ENCODE data around the gene ESPN. TPM values are rescaled to one million over a fixed set of nuclear protein-coding genes. Genes with fewer than 3 reads are reported as not detected.
"Not testable (repeated sequence)": the region's sequence is repeated elsewhere in the genome, so short reads cannot be mapped to it uniquely, and the experiment has no call there.

The ESPN gene
- polyA plus RNA-seq, 1 experiment = not detected

DNA sequence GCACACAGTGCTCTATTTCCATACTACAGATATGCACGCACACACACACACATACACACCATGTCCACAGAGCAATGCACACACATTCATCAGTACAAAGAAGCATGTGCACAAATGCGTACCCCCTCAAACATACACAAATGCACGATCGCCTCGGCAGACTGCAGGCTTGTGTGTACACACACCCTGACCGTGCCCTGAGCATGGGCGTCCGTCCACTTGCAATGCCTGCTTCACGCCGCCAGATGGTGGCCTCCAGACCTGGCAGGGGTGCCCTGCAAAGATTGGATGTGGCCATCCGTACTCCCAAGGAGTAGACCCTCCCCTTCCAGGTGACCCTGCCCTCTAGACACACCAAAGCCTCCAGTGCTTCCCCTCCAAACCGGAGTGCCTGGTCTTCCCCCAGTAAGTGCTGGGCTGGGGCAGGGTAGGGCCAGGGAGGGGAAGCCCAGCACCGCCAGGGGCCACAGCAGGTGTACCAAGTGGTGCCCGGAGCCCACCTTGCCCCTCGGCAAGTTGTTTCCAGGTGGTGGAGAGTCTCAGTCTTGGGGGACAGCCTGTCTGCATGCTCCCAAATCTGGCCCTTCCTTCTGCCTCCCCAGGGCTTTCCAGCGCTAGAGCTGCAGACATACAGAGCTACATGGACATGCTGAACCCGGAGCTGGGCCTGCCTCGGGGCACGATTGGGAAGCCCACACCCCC lies 20.6 kb downstream of the ESPN start:
- ChIA-PET POLR2A (no interaction called here), CTCF (interaction anchor here (0.6 to 1.4 kb wide), 2 partner anchors 7 to 22 kb away, joined by 3 to 4 read pairs; no protein-coding TSS in a partner anchor)
- H3K9me3 ChIP-seq (ENCODE audit: control insufficient read depth, insufficient read depth, low read length) = peaks cover 6% of the 10 kb centered on the region; the same call in 1 of the 2 replicates
- H3K27ac ChIP-seq (ENCODE audit: low read depth, low read length) = no peak overlapping the region
- H3K4me3 ChIP-seq (ENCODE audit: low read depth, low read length) = no peak overlapping the region
- H3K27me3 ChIP-seq (ENCODE audit: control insufficient read depth, insufficient read depth, low read length) = peaks cover 61% of the 10 kb centered on the region
- no peak for DNase-seq (ENCODE audit: low read depth, low spot score)
- TF ChIP-seq, protein P1, sequence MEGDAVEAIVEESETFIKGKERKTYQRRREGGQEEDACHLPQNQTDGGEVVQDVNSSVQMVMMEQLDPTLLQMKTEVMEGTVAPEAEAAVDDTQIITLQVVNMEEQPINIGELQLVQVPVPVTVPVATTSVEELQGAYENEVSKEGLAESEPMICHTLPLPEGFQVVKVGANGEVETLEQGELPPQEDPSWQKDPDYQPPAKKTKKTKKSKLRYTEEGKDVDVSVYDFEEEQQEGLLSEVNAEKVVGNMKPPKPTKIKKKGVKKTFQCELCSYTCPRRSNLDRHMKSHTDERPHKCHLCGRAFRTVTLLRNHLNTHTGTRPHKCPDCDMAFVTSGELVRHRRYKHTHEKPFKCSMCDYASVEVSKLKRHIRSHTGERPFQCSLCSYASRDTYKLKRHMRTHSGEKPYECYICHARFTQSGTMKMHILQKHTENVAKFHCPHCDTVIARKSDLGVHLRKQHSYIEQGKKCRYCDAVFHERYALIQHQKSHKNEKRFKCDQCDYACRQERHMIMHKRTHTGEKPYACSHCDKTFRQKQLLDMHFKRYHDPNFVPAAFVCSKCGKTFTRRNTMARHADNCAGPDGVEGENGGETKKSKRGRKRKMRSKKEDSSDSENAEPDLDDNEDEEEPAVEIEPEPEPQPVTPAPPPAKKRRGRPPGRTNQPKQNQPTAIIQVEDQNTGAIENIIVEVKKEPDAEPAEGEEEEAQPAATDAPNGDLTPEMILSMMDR (IDR thresholded peaks at IDR 0.05; ENCODE audit: low read depth, low read length) = peak; percentile 64

DNA sequence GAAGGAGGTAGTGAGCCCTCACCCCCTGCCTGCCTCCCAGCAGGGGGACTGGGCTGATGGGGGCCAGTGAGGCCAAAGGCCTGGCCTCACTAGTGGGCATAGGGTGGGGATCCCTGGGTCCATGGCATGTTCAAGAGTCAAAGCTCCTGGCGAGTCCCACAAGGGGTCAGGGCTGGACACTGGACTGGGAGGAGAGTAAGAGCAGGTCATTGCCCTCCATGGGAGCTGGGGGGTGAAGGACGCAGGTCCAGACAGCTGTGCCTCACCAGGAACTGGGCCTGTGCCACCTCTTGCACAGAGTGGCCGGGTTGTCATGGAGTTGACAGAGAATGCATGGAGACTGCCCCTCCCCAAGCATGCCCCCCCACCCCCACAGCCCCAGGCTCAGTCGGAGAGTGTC lies 21.4 kb downstream of the ESPN start:
- H3K27ac ChIP-seq (ENCODE audit: low read depth, low read length); H3K9me3 ChIP-seq (ENCODE audit: control insufficient read depth, insufficient read depth, low read length); H3K4me3 ChIP-seq (ENCODE audit: low read depth, low read length); DNase-seq (ENCODE audit: low read depth, low spot score); POLR2A ChIA-PET: not testable (repeated sequence)
- peaks cover 66% of the 10 kb centered on the region for H3K27me3 ChIP-seq (ENCODE audit: control insufficient read depth, insufficient read depth, low read length)
- CTCF ChIA-PET = interaction anchor here (0.6 to 1.4 kb wide), 3 partner anchors 8 to 45 kb away, joined by 3 to 4 read pairs (median 3); no protein-coding TSS in a partner anchor

DNA sequence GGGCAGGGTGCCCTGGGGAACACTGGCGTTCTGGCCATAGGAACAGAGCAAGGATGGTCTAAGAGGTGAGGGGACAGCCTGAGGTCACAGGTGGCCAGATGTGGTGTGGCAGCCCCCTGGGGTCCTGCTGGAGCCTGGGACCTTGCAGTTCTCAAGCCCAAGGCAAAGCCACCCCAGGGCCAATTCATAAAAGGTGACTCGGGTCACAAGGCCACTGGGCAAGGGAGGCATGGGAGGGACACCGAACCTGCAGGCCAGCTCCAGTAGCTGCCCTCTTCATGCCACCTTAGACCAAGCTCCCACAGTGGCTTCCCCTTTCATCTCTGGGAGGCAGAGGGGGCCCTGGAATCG lies 22.1 kb downstream of the ESPN start:
- POLR2A ChIA-PET = no interaction called here
- no peak for DNase-seq (ENCODE audit: low read depth, low spot score)
- no peak overlapping the region for H3K27ac ChIP-seq (ENCODE audit: low read depth, low read length)
- H3K4me3 ChIP-seq (ENCODE audit: low read depth, low read length) = no peak overlapping the region
- peaks cover 66% of the 10 kb centered on the region for H3K27me3 ChIP-seq (ENCODE audit: control insufficient read depth, insufficient read depth, low read length)
- CTCF ChIA-PET = interaction anchor here (1.1 to 1.4 kb wide), 2 partner anchors 9 to 44 kb away, joined by 3 read pairs; no protein-coding TSS in a partner anchor
- TF ChIP-seq, protein P1 (IDR thresholded peaks at IDR 0.05; ENCODE audit: low read depth, low read length) = no peak
- peaks cover 6% of the 10 kb centered on the region; the same call in 1 of the 2 replicates for H3K9me3 ChIP-seq (ENCODE audit: control insufficient read depth, insufficient read depth, low read length)

DNA sequence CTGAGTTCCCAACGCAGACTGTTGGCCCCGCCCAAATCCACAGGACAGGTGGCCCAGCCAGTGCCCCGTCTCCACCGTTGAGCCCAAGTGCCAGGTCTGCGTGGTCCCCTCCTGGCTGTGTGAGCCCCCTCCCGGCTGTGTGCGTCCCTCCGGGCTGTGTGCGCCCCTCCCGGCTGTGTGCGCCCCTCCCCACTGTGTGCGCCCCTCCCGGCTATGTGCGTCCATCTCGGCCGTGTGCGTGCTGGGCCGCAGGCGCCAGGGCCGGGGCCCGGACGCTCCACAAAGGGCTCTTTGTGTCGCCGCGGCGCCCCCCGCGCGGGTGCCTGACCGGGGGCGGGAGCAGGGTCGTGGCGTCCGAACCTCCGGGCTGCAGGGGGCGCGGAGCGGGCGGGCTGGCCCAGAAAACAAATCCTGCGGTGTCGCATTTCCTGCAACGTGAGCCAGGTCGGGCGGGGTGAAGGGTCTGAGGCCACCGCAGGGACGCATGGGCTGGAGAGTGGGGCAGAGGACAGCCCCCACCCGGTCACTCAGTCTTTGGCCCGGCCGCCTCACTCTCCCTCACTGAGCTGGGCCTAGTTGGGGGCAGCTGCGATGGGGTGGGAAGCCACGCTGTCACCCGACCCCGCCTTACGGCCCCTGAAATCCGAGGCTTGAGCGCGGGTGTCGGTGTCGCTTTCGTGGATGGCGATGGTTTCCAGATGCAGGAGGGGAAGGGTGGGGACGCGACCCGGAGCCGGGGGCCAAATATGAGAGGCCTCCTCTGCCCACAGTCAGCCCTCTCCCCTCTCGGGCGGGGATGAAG lies 22.6 kb downstream of the ESPN start:
- POLR2A ChIA-PET = no interaction called here
- H3K27me3 ChIP-seq (ENCODE audit: control insufficient read depth, insufficient read depth, low read length) = peaks cover 66% of the 10 kb centered on the region
- CTCF ChIA-PET = interaction anchor here (1.1 to 1.4 kb wide), 2 partner anchors 9 to 43 kb away, joined by 3 read pairs; no protein-coding TSS in a partner anchor
- no peak overlapping the region for H3K27ac ChIP-seq (ENCODE audit: low read depth, low read length)
- TF ChIP-seq, protein P1 (IDR thresholded peaks at IDR 0.05; ENCODE audit: low read depth, low read length) = no peak
- H3K4me3 ChIP-seq (ENCODE audit: low read depth, low read length) = no peak overlapping the region
- no peak for DNase-seq (ENCODE audit: low read depth, low spot score)
- peaks cover 6% of the 10 kb centered on the region; the same call in 1 of the 2 replicates for H3K9me3 ChIP-seq (ENCODE audit: control insufficient read depth, insufficient read depth, low read length)

DNA sequence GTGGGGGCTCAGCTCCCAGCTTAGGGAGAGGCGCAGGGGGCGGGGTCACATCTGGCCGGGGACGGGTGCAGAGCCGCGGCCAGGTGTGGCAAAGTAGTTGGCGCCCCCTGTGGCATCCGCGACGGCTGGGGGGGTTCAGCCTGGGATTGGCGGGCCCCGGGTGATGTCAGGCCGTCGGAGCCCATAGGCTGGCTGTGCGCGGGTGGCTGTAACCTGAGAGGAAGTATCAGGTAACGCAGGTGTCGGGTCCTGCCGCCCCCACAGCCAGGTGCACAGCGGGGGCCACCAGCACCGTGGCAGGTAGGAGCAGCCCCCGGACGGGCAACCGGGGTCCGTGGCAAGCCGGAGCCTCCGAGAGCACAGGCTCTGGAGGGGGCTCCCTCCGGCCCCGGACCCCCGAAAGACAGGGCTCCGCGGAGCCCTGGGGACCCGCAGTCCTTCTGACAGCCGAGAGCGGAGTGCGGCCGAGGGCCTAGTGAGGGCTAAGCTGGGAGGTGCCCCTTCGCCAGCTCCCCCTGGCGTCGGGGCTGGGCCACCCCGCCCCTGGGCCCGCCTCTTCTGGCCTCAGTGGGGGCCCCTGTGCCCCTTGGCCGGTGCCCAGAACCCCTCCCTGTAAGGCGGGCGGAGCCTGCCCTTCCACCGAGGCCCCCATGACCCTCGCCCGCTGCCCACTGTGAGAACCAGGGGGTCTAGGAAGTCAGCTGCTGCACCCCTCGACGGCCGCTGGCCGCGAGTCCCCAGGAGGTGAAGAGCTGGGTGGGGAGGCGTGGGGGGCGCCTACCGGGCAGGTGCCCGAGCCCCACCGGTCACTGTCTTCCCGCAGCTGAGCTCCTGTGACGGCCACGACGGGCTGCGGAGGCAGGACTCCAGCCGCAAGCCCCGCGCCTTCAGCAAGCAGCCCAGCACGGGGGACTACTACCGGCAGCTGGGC lies 23.5 kb downstream of the ESPN start:
- Histone ChIP-seq H3K27ac (ENCODE audit: low read depth, low read length) (no peak overlapping the region), H3K27me3 (ENCODE audit: control insufficient read depth, insufficient read depth, low read length) (peaks cover 70% of the 10 kb centered on the region), H3K9me3 (ENCODE audit: control insufficient read depth, insufficient read depth, low read length) (peaks cover 6% of the 10 kb centered on the region; the same call in 1 of the 2 replicates), H3K4me3 (ENCODE audit: low read depth, low read length) (no peak overlapping the region)
- POLR2A ChIA-PET = no interaction called here
- TF ChIP-seq, protein P1 (IDR thresholded peaks at IDR 0.05; ENCODE audit: low read depth, low read length) = 0 out of 2 replicates have a peak, but pooled peaks have one; percentile 3
- no peak for DNase-seq (ENCODE audit: low read depth, low spot score)
- CTCF ChIA-PET = interaction anchor here (1.1 to 1.8 kb wide), 2 partner anchors 10 kb away, joined by 3 to 11 read pairs; no protein-coding TSS in a partner anchor

All from AG04450 (cell line).